Epithelial cell of esophagus (primary cell): ENCODE data around the gene FSCN2.

Source experiments
- DNase-seq: peaks from one replicate; pipeline ENCODE4 v3.0.0; 2010; ENCODE audit warnings: low read depth
- H3K4me3 ChIP-seq: 2 replicates; pipeline ENCODE4 v1.5.1; 2011; ENCODE audit warnings: mild to moderate bottlenecking, low read length, control low read depth
- CTCF ChIP-seq: IDR thresholded peaks from 2 replicates; pipeline ENCODE4 v1.5.1; 2011; ENCODE audit warnings: low read depth, mild to moderate bottlenecking, low read length, control low read depth, inconsistent platforms; ENCODE audit not compliant: insufficient read depth; ENCODE audit errors: missing control alignments

FSCN2 gene

GRCh38 chr17:81561494-81561885 lies 33.3 kb downstream of the FSCN2 start:
- TF ChIP-seq CTCF: no peak
- H3K4me3 ChIP-seq: no peak overlapping the region

GRCh38 chr17:81563861-81564586 lies 35.8 kb downstream of the FSCN2 start:
- DNase-seq: peak; percentile 69
- no peak overlapping the region for H3K4me3 ChIP-seq
- TF ChIP-seq CTCF: no peak

More at GRCh38 chr17:81561494-81561885, 33.3 kb downstream of the FSCN2 start:
- DNase-seq: peak; percentile 37

- no peak overlapping the region for H3K4me3 ChIP-seq
- no peak for TF ChIP-seq CTCF
- no peak for DNase-seq
Measured at GRCh38 chr17:81564778-81565177, 36.6 kb downstream of the FSCN2 start.

- TF ChIP-seq CTCF: no peak
- no peak overlapping the region for H3K4me3 ChIP-seq
- DNase-seq: no peak
Measured at GRCh38 chr17:81565231-81565630, 37.1 kb downstream of the FSCN2 start.

- TF ChIP-seq CTCF: no peak
- DNase-seq: peak; percentile 84
Measured at GRCh38 chr17:81566461-81567126, 38.4 kb downstream of the FSCN2 start.

GRCh38 chr17:81567191-81567590 lies 39.0 kb downstream of the FSCN2 start:
- DNase-seq: no peak
- no peak overlapping the region for H3K4me3 ChIP-seq
- no peak for TF ChIP-seq CTCF

More at GRCh38 chr17:81566461-81567126, 38.4 kb downstream of the FSCN2 start:
- peak overlapping the region; percentile 23 for H3K4me3 ChIP-seq
